Measurements from ENCODE around the gene SP140L. TPM values are rescaled to one million over a fixed set of nuclear protein-coding genes. Genes with fewer than 3 reads are reported as not detected.

SP140L gene
- total and polyA plus RNA-seq, 8 donors, result 5.7 to 56.7 (median 15.8) TPM

DNA sequence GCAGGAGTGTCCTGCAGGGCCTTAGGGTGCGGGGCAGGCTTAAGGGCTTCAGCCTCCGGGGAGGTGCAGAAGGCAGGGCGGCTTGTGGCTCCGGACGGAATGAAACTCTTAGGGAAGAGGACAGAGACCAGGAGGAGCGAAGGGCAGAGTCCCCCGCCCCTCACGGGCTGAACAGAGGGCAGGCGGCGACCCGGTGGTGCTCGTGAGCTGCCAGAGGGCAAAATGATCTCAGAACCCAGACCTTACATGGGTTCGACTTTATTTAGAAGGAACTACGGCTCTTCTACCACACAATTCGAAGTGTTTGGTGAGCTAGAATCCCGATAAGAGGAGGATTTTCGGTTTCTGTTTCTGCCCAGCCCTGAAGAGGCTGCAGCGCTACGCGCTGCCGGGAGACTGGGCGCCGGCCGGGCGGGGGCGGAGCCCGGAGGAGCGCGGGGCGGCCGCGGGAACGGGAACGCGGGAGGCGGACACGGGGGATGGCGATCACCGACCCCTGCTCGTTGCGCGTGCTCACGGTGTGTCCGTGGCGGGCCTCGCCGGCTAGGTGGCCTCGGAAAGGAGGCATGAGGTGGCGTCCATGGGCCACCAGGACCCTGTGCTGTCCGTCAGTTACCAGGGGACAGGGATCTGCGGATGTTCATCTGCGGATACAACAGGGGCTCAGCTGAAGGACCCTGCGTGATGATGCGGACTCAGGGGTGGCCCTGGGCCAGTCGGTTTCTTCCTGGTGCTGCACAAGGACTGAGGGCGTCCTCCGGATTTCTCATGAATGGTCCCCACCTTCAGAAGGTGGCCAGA is 84.8 kb downstream of the SP140L start:
- TF ChIP-seq POLR2AphosphoS5 (IDR thresholded peaks at IDR 0.05) (peak in 2 of 3 donors; percentile 62 to 66), POLR2A (IDR thresholded peaks at IDR 0.05) (no peak), EP300 (IDR thresholded peaks at IDR 0.05) (no peak)
- TF ChIP-seq, protein P1, sequence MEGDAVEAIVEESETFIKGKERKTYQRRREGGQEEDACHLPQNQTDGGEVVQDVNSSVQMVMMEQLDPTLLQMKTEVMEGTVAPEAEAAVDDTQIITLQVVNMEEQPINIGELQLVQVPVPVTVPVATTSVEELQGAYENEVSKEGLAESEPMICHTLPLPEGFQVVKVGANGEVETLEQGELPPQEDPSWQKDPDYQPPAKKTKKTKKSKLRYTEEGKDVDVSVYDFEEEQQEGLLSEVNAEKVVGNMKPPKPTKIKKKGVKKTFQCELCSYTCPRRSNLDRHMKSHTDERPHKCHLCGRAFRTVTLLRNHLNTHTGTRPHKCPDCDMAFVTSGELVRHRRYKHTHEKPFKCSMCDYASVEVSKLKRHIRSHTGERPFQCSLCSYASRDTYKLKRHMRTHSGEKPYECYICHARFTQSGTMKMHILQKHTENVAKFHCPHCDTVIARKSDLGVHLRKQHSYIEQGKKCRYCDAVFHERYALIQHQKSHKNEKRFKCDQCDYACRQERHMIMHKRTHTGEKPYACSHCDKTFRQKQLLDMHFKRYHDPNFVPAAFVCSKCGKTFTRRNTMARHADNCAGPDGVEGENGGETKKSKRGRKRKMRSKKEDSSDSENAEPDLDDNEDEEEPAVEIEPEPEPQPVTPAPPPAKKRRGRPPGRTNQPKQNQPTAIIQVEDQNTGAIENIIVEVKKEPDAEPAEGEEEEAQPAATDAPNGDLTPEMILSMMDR (IDR thresholded peaks at IDR 0.05), result no peak
- H3K27ac ChIP-seq, result peak overlapping the region; percentile 81 to 98 (median 91)
- no peaks in the 10 kb centered on the region for H3K9me3 ChIP-seq
- intact Hi-C loops (cut with DNase I; ENCODE audit: low total_unique reads), result no loop called here
- no peaks in the 10 kb centered on the region for H3K36me3 ChIP-seq
- H3K27me3 ChIP-seq, result no peaks in the 10 kb centered on the region
- peaks cover 12 to 52% (median 36%) of the 10 kb centered on the region in 4 donors for H3K4me1 ChIP-seq
- DNase-seq, result peak; percentile 64 to 90
- 0 to 4% (median 1%) methylated on average over 20 to 57 of the region's 57 CpGs for WGBS, 5 donors
- peak overlapping the region; percentile 53 to 66 (median 60) for H3K4me3 ChIP-seq

- H3K27ac ChIP-seq, result peak overlapping the region; percentile 81 to 98 (median 91)
- peak overlapping the region; percentile 53 to 66 (median 60) for H3K4me3 ChIP-seq
- peaks cover 12 to 57% (median 39%) of the 10 kb centered on the region in 4 donors for H3K4me1 ChIP-seq
- WGBS, 5 donors, result 84 to 100% (median 89%) methylated on average over 3 of the region's 3 CpGs
- no peaks in the 10 kb centered on the region for H3K9me3 ChIP-seq
- no peaks in the 10 kb centered on the region for H3K27me3 ChIP-seq
- TF ChIP-seq EP300 (IDR thresholded peaks at IDR 0.05), result no peak
- TF ChIP-seq POLR2A (IDR thresholded peaks at IDR 0.05), result no peak
- TF ChIP-seq POLR2AphosphoS5 (IDR thresholded peaks at IDR 0.05), result no peak
- TF ChIP-seq, protein P1 (IDR thresholded peaks at IDR 0.05), result no peak
- intact Hi-C loops (cut with DNase I; ENCODE audit: low total_unique reads), result no loop called here
- DNase-seq, result no peak
- H3K36me3 ChIP-seq, result no peaks in the 10 kb centered on the region
These were observed 85.3 kb downstream of the SP140L start for GRCh38 chr2:230412371-230412711.

GRCh38 chr2:230412846-230413245 is 85.9 kb downstream of the SP140L start:
- Histone ChIP-seq H3K4me1 (peaks cover 14 to 62% (median 43%) of the 10 kb centered on the region in 4 donors), H3K36me3 (no peaks in the 10 kb centered on the region), H3K4me3 (no peak overlapping the region), H3K27me3 (no peaks in the 10 kb centered on the region), H3K27ac (peak overlapping the region in 2 of 5 donors; percentile 91 to 92), H3K9me3 (no peaks in the 10 kb centered on the region)
- no peak for DNase-seq
- 67 to 94% (median 91%) methylated on average over 5 to 9 of the region's 9 CpGs for WGBS, 5 donors
- TF ChIP-seq POLR2A (IDR thresholded peaks at IDR 0.05), result no peak
- no peak for TF ChIP-seq EP300 (IDR thresholded peaks at IDR 0.05)
- TF ChIP-seq POLR2AphosphoS5 (IDR thresholded peaks at IDR 0.05), result no peak
- intact Hi-C loops (cut with DNase I; ENCODE audit: low total_unique reads), result no loop called here

DNA sequence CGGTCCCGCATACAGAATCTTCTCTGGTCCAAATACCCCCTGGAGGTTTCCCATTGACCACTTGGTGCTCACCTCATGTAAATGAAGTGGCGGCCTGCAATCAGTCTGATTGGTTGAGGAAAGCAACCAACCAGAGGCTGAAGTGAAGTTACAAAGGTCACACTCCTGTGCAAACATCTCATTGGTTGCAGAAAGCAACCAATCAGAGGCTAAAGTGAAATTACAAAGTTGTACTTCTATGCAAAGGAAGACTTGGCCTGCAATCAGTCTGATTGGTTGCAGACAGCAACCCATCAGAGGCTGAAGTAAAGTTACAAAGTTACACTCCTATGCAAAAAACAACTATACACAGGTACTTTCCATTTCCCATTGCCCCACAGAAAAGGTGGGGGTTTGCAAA is 86.5 kb downstream of the SP140L start:
- H3K9me3 ChIP-seq, result no peaks in the 10 kb centered on the region
- peaks cover 20 to 62% (median 49%) of the 10 kb centered on the region in 4 donors for H3K4me1 ChIP-seq
- H3K4me3 ChIP-seq, result no peak overlapping the region
- H3K27me3 ChIP-seq, result no peaks in the 10 kb centered on the region
- H3K36me3 ChIP-seq, result no peaks in the 10 kb centered on the region
- no peak for DNase-seq
- intact Hi-C loops (cut with DNase I; ENCODE audit: low total_unique reads), result no loop called here
- H3K27ac ChIP-seq, result peak overlapping the region in 1 of 5 donors; percentile 7
- WGBS, 5 donors, result 93 to 99% (median 97%) methylated on average over 3 of the region's 3 CpGs
- TF ChIP-seq POLR2AphosphoS5 (IDR thresholded peaks at IDR 0.05) (no peak), EP300 (IDR thresholded peaks at IDR 0.05) (no peak), POLR2A (IDR thresholded peaks at IDR 0.05) (no peak)
- TF ChIP-seq, protein P1 (IDR thresholded peaks at IDR 0.05), result no peak

GRCh38 chr2:230414302-230414701 is 87.3 kb downstream of the SP140L start:
- H3K27me3 ChIP-seq, result no peaks in the 10 kb centered on the region
- 88 to 94% (median 91%) methylated on average over 6 of the region's 6 CpGs for WGBS, 5 donors
- H3K4me3 ChIP-seq, result no peak overlapping the region
- no peak for DNase-seq
- H3K4me1 ChIP-seq, result peaks cover 28 to 70% (median 57%) of the 10 kb centered on the region in 4 donors
- TF ChIP-seq EP300 (IDR thresholded peaks at IDR 0.05) (no peak), POLR2A (IDR thresholded peaks at IDR 0.05) (no peak), POLR2AphosphoS5 (IDR thresholded peaks at IDR 0.05) (no peak)
- TF ChIP-seq, protein P1 (IDR thresholded peaks at IDR 0.05), result no peak
- H3K27ac ChIP-seq, result no peak overlapping the region
- H3K9me3 ChIP-seq, result no peaks in the 10 kb centered on the region
- intact Hi-C loops (cut with DNase I; ENCODE audit: low total_unique reads), result no loop called here
- no peaks in the 10 kb centered on the region for H3K36me3 ChIP-seq
